SK-N-MC (cell line): Measurements from ENCODE around the gene TNFRSF17.

Source experiments
- EZH2 ChIP-seq: fragments of 200-600 bp; sonication (generic); IDR thresholded peaks from one replicate; pipeline ENCODE4 v1.6.1; 2017; ENCODE audit warnings: antibody characterized with exemption
- FOXP2 ChIP-seq: optimal IDR thresholded peaks from 2 replicates; pipeline ENCODE3; 2011; ENCODE audit warnings: mild to moderate bottlenecking, moderate library complexity; ENCODE audit not compliant: insufficient read depth; ENCODE audit errors: extremely low read length, control extremely low read depth
- POLR2AphosphoS5 ChIP-seq: IDR thresholded peaks from 2 replicates; pipeline ENCODE4 v1.6.1; 2012; ENCODE audit warnings: mild to moderate bottlenecking, low read depth, low read length, borderline replicate concordance

DNA sequence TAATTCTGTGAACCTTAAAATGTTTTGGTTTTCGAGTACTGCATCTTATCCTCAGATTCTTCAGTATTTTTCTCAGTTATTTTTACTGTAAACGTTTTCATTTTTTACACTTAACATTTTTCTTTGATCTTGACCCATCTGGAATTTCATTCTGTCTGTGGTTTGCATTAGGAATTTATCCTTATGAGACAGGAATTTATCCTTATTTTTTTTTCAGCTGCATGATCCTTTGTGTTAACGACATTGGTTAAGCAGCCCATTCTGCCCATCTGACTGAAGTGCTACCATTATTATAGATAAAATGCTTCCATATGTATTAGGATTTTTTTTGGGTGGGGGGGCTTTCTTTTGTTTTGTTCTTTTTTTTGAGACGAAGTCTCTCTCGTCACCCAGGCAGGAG is 52.5 kb downstream of the TNFRSF17 start:
- TF ChIP-seq POLR2AphosphoS5 (no peak), EZH2 (no peak), FOXP2 (no peak)
